CD1c-positive myeloid dendritic cell (primary cell): Measurements from ENCODE around the gene HMOX2.

Experiments used
- DNase-seq: peaks from one replicate; pipeline ENCODE4 v3.0.0-alpha.2; 2016; ENCODE audit errors: extremely low spot score

The HMOX2 gene

GRCh38 chr16:4556580-4556979 lies 80.4 kb downstream of the HMOX2 start:
- DNase-seq = no peak

DNA sequence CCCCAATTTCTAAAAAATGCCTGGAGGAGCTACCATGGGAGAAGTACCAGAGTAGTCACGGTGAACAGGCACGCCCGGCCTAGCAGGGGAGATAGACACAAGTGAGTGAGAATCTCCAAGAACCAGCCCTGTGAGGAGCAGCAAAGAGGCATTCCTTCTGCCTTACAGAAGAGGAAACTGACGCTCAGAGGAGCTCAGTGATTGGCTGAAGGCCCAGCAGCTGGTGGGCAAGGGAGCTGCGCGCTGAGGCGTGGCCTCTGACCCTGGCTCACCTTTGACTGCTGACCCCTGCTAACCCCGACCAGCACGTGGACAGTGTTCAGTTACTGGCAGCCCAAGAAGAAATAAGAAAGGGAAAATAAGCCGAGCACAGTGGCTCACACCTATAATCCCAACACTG lies 81.8 kb downstream of the HMOX2 start:
- no peak for DNase-seq
